HG02852 (cell line): ENCODE results near the gene UQCRHL.

Source experiments
- ATAC-seq: cut with Tn5 transposase; IDR thresholded peaks from one replicate; pipeline ENCODE4 v1.9.1; 2021; ENCODE audit warnings: mild to moderate bottlenecking, moderate library complexity; ENCODE audit not compliant: unreplicated experiment

Gene UQCRHL

DNA sequence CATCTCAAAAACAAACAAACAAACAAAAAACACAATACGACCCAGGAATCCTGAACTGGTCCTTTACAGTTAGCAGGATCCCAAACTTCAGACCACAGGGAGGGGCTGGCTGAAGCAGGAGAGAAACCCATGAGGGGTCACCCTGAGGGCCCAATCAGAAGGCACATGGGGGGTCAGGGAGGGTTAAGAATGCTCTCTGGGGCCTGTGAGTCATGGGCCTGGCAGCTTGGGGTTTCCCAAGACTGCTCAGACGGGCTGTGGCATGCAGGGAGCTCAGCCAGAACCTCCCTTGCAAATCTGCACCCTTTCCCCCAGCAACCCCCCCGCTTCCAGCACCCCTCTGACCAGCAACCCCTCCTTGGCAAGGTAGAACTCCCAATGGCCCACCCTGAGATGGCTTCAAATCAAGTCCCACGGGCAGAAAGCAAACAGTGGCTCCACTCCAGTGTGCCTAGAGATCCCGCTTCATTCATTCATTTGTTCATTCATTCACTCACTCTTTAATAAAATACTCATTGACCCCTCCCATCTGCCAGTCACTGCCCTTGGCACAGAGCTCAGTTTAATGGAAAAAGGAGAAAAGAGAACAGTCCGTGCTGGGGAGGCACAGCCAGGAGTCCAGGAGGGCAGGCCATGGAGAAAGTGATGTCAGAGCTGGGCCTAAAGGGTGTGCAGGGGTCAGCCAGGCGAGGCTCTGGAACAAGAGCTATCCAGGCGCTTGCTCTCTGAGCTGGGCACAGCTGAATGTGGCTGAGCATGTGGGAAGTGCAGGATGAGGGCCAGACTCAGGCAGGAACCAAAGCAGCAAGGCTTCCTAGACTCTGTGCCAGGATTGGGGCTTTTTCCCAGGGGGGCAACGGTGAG is 8.2 kb downstream of the UQCRHL start:
- ATAC-seq: no peak

DNA sequence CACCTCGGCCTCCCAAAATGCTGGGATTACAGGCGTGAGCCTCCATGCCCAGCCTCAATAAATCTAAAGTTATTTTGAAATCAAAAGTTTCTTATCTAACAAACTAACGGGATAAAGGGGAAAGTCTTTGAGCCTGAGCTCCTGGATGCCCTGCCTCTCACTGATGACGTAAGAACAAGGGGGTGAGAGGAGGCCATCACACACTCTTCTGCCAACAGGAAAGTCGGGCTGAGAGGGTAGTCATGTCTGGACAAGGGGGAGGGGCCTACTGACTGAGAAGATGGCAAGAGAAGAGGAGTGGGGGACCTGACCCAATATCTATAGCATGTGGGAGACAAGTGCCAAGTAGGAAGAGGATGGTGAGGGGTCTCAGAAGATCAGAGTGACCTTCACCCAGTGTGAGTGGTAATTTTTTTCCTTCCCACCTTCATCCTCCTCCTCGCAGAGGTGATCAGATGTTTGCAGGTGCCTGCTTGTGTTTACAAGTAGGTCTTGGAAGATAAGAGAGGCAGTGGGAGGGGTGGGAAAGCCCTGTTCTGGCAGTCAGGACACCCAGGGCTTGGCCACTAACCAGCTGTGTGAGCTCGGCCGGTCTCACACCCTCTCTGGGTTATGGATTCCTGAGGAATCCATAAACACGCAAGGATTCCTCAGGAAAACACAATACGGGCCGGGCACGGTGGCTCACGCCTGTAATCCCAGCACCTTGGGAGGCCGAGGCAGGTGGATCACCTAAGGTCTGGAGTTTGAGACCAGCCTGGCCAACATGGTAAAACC is 9.6 kb downstream of the UQCRHL start:
- ATAC-seq: no peak

- no peak for ATAC-seq
Observed at GRCh38 chr1:15796086-15796462, 11.4 kb downstream of the UQCRHL start.

- no peak for ATAC-seq
Observed at GRCh38 chr1:15788624-15789301, 18.7 kb downstream of the UQCRHL start.

GRCh38 chr1:15786581-15786980 is 20.9 kb downstream of the UQCRHL start:
- ATAC-seq: no peak

- no peak for ATAC-seq
Observed at GRCh38 chr1:15785683-15786082, 21.8 kb downstream of the UQCRHL start.

GRCh38 chr1:15777909-15778707 is 29.3 kb downstream of the UQCRHL start:
- no peak for ATAC-seq

GRCh38 chr1:15775706-15776105 is 31.7 kb downstream of the UQCRHL start:
- ATAC-seq: no peak

DNA sequence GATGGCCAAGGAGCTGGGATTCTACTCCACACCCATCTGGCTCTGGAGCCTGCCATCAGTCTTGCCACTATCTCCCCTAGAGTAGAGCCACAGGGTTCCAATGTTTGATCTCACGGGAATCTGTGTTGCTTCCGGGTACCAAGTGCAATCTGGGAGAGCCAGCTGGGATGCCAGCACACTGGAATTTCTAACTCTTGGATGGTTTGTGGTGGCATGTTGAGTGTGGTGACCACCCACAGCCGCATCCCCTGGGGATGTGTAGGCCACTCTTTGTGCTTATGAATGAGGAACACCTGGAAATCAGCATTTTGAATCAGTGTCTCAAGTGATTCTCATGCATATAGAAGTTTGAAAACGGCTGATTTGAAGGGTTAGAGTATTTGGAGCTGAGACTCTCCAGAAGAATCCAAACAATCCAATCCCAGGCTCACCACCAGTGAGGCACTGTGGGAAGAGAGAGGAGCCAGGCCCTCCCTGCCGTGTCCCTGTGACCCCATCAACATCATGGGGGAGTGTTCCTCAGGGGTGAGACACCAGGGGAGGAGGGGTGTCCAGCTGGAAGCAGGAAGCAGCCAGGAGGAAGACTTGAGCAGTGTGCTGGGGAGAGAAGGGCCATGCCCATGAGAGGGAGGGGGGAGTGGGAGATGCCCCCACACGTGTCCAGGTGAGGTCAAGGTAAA is 35.5 kb downstream of the UQCRHL start:
- no peak for ATAC-seq

DNA sequence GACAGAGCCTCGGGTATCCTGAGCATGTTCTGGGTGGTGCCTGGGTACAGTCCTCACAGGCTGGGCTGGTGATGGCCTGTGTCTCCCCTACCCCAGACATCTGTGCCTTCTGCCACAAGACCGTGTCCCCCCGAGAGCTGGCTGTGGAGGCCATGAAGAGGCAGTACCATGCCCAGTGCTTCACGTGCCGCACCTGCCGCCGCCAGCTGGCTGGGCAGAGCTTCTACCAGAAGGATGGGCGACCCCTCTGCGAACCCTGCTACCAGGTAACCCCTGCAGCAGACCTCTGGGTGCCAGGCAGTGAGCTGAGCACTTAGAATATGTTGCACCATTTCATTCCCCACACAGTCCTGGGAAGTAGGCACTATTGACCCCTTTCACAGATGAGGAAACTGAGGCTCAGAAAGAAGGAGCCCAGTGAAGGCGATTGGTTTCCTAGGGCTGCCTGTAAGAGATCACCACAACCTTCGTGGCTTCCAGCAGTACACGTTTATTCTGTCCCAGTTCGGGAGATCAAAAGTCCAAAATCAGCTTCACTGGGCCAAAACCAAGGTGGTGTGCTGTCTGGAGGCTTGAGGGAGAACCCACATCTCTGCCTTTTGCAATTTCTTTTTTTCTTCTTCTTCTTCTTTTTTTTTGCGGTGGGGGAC is 37.0 kb downstream of the UQCRHL start:
- ATAC-seq: no peak

DNA sequence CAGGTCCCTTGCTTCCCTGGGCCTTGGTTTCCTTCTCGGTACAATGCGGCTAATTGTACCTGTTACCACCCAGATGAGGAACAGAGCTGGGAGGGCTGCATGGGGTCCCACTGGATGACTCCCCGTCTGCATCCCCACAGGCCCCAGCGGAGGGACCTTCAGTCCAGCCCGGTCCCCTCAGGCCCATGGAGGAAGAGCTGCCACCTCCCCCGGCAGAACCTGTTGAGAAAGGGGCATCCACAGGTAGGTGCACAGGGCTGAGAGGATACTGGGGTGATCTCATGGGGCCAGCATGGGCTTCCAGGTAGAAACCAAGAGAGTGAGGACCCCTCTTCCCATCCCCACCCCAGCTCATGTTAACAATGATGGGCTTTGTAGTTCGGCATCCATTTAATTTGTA is 39.1 kb downstream of the UQCRHL start:
- ATAC-seq: no peak

- ATAC-seq: no peak
Observed at GRCh38 chr1:15767941-15768340, 39.5 kb downstream of the UQCRHL start.

- no peak for ATAC-seq
Observed at GRCh38 chr1:15765495-15766194, 41.8 kb downstream of the UQCRHL start.

DNA sequence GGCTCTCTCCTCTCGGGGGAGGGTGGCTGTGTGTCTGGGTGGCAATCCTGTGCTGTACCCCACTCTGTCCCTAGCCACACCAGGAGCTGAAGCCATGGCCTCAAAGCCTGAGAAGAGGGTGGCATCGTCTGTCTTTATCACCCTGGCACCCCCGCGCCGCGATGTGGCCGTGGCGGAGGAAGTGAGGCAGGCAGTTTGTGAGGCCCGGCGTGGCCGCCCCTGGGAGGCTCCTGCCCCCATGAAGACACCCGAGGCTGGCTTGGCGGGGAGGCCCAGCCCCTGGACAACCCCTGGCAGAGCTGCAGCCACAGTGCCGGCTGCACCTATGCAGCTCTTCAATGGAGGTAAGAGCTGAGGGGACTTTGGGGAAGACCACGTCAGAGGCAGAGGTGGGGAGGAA is 42.6 kb downstream of the UQCRHL start:
- no peak for ATAC-seq

DNA sequence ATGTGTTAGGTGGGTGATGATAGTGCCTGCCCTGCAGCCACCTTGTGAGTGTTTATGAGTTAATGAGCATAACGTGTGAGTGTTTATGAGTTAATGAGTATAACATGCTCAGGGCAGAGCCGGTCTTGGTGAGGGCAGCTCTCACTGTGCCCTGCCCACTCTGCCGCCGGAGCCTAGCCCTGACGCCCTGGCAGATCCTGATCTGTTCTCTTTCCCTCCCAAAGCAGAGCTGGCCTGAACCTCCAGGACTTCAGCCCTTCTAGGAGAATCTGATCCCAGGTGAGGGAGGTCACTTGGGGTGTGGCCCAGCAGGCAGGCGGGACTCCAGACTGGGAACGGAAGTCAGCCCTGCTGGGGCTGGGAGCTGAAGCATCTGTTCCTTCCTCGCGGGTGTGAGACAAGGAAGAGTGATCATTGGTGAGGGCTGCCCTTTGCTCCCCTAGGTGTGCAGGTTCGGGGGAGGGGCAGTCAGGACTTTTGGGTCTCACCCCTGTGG is 43.1 kb downstream of the UQCRHL start:
- ATAC-seq: no peak

GRCh38 chr1:15762546-15762945 is 44.9 kb downstream of the UQCRHL start:
- ATAC-seq: no peak

- ATAC-seq: no peak
Observed at GRCh38 chr1:15761366-15762128, 45.9 kb downstream of the UQCRHL start.

DNA sequence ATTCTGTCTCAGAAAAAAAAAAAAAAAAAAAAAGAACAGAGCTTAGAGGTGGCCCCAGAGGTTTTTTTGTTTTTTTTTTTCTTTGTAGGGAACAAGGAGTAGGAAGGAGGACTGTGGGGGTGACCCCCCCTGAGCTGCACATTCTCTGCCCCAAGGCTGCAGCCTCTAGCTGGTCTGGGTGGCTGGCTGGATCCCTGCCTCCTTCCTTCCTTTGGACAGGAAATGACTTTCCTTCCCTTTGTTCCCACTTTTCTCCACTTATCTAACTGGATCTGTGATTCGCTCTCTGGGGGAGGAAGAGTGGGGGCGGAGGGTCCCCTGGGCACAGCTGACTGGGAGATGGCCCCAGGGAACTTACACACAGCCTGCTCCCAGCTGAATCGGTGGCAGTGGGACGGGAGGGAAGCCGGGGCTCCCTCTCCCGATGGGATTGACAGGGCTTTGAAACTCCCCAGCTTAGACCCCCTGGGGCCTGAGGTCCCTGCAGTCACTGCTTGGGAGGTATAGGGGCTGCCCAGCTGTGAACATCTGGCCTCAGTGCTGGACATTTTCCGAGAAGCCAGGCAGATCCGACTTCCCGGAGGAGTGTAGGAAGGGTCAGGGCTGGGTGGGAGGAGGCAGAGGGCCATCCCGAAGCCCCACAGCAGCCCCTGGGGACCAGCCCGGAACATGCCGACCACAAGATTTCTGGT is 46.8 kb downstream of the UQCRHL start:
- ATAC-seq: no peak
